Measurements from ENCODE around the gene OR9G1. TPM values are rescaled to one million over a fixed set of nuclear protein-coding genes. Genes with fewer than 3 reads are reported as not detected.
"Not testable (repeated sequence)": the region's sequence is repeated elsewhere in the genome, so short reads cannot be mapped to it uniquely, and the experiment has no call there.

Gene OR9G1
- total RNA-seq, 1 experiment from 2014 or later = not detected

DNA sequence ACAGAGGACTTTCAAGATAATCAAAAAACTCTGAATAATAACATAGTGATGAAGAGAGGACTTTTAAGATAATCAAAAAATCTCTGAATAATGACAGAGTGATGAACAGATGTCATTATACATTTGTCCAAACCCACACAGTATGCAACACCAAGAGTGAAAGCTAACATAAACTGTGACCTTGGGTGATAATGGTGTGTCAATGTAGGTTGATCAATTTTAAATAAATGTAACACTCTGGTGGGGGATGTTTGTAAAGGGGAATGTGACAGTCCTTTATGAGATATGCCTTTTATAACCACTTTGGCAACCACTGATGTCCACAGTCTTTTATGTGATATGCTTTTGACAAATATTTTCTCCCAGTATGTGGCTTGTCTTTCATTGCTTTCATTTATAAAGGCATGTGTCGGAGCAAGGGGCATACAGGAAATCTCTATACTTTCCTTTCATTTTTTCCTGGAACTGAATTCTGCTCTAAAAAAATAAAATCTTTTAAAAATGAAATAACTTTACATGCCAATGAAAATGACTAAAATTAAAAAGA is 10.3 kb upstream of the OR9G1 start:
- intact Hi-C loops (cut with micrococcal nuclease) = no loop called here
- no peaks in the 10 kb centered on the region for H4K20me1 ChIP-seq (ENCODE audit: insufficient read depth)
- no peaks in the 10 kb centered on the region for H3K36me3 ChIP-seq (ENCODE audit: control insufficient read depth in 1 of 2, insufficient read depth in 2 of 2, low read length in 2 of 2)
- DNase-seq (ENCODE audit: low read depth, low spot score) (no peak), ATAC-seq (no peak)
- no peaks in the 10 kb centered on the region for H3K79me2 ChIP-seq (ENCODE audit: insufficient read depth, low read length)
- peaks cover 3 to 5% of the 10 kb centered on the region in 2 experiments; a peak in 2 of 4 replicates for H3K9me3 ChIP-seq (ENCODE audit: control insufficient read depth in 1 of 2, insufficient read depth in 1 of 2, low read depth in 1 of 2, low read length in 2 of 2)
- H3K27me3 ChIP-seq (ENCODE audit: insufficient read depth, low read length) = no peaks in the 10 kb centered on the region
- no TSS peak for BruUV-seq (replicated peaks)
- H3K4me2 ChIP-seq (ENCODE audit: low read length) = no peak overlapping the region
- H3K27ac ChIP-seq (ENCODE audit: low read depth, low read length) = no peak overlapping the region
- H3K4me3 ChIP-seq (replicated peaks in 1 of 2; ENCODE audit: low read depth in 1 of 2, low read length in 2 of 2) = no peak overlapping the region
- no peak for TF ChIP-seq ZNF274 (IDR thresholded peaks at IDR 0.05; ENCODE audit: low read depth, low read length)
- no peak for TF ChIP-seq ZFX (IDR thresholded peaks at IDR 0.05)
- H3K9ac ChIP-seq (ENCODE audit: low read length) = no peak overlapping the region
- POLR2A ChIA-PET = no interaction called here
- RAD21 ChIA-PET (ENCODE audit: low non-redundant PET in 1 of 2, low total read pairs in 2 of 2, uncharacterized antibody in 2 of 2, unreplicated experiment in 2 of 2) = no interaction called here
- H2AFZ ChIP-seq (ENCODE audit: low read depth, low read length, poor library complexity, severe bottlenecking) = no peak overlapping the region
- CTCF ChIA-PET = no interaction called here
- no peaks in the 10 kb centered on the region for H3K4me1 ChIP-seq (ENCODE audit: control insufficient read depth in 1 of 2, insufficient read depth in 2 of 2, low read length in 2 of 2)
- H3K9me2 ChIP-seq (ENCODE audit: insufficient read depth) = no peaks in the 10 kb centered on the region

DNA sequence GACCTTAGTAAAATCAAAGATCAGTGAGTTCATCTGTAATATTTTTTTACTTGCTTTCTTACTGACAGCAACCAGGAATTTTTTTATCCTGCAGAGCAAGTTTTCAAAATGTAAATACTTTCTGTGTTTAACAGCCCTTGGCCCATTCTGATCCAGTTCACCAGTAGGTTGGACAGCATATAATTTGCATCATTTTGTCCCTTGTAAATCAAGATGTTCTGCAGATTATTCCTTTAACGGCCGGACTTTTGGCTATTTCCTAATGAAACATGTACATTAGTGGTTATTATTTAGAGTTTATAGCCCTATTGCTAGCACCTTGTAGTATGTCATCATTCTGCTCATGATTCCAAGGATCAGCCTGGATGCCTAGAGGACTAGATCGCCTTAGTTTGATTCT is 7.7 kb upstream of the OR9G1 start:
- CTCF ChIA-PET; BruUV-seq (replicated peaks); H3K27me3 ChIP-seq (ENCODE audit: insufficient read depth, low read length); H3K4me1 ChIP-seq (ENCODE audit: control insufficient read depth in 1 of 2, insufficient read depth in 2 of 2, low read length in 2 of 2); H3K27ac ChIP-seq (ENCODE audit: low read depth, low read length); H3K9me2 ChIP-seq (ENCODE audit: insufficient read depth); intact Hi-C loops (cut with micrococcal nuclease); H3K79me2 ChIP-seq (ENCODE audit: insufficient read depth, low read length); DNase-seq (ENCODE audit: low read depth, low spot score); POLR2A ChIA-PET; H4K20me1 ChIP-seq (ENCODE audit: insufficient read depth); H2AFZ ChIP-seq (ENCODE audit: low read depth, low read length, poor library complexity, severe bottlenecking); ATAC-seq; H3K4me3 ChIP-seq (replicated peaks in 1 of 2; ENCODE audit: low read depth in 1 of 2, low read length in 2 of 2); H3K4me2 ChIP-seq (ENCODE audit: low read length); H3K36me3 ChIP-seq (ENCODE audit: control insufficient read depth in 1 of 2, insufficient read depth in 2 of 2, low read length in 2 of 2); RAD21 ChIA-PET (ENCODE audit: low non-redundant PET in 1 of 2, low total read pairs in 2 of 2, uncharacterized antibody in 2 of 2, unreplicated experiment in 2 of 2); H3K9ac ChIP-seq (ENCODE audit: low read length); H3K9me3 ChIP-seq (ENCODE audit: control insufficient read depth in 1 of 2, insufficient read depth in 1 of 2, low read depth in 1 of 2, low read length in 2 of 2): not testable (repeated sequence)

DNA sequence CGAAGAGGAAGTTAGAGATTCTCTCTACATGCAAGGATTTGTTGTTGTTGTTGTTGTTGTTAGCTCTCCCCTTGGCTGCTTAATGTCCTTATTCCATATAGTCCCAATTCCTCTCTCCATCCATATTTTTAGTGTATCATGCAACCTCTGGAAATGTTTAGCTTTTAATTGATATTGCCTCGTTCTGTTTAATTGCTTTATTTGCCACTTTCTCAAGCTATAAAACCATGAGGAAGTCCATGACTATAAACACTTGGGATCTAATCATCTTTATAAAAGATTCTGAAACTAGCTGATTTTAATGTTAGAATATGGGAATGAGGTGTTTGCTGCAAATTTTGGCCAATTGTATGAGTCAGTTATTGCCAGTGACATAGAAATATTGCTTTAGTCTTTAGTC is 5.5 kb upstream of the OR9G1 start:
- no TSS peak for BruUV-seq (replicated peaks)
- TF ChIP-seq JUND (IDR thresholded peaks at IDR 0.05) (no peak), TCF7L2 (IDR thresholded peaks at IDR 0.05; ENCODE audit: borderline replicate concordance, extremely low read depth, insufficient read depth, insufficient read length) (no peak), ZFX (IDR thresholded peaks at IDR 0.05) (no peak), POLR2AphosphoS5 (IDR thresholded peaks at IDR 0.05; ENCODE audit: low read depth, low read length) (no peak), POLR2A (IDR thresholded peaks at IDR 0.05; ENCODE audit: borderline replicate concordance, extremely low read depth, insufficient read depth, insufficient read length) (no peak), EGR1 (IDR thresholded peaks at IDR 0.05; ENCODE audit: low read depth) (no peak), CBX3 (IDR thresholded peaks at IDR 0.05; ENCODE audit: low read depth) (no peak), FOSL1 (IDR thresholded peaks at IDR 0.05; ENCODE audit: low read depth) (no peak), SRF (IDR thresholded peaks at IDR 0.05; ENCODE audit: low read depth) (no peak), RAD21 (IDR thresholded peaks at IDR 0.05; ENCODE audit: low read depth) (no peak), EZH2 (IDR thresholded peaks at IDR 0.05) (no peak), ZNF274 (IDR thresholded peaks at IDR 0.05; ENCODE audit: low read depth, low read length) (no peak), CEBPB (IDR thresholded peaks at IDR 0.05; ENCODE audit: low read depth) (no peak)
- TF ChIP-seq, protein P1, sequence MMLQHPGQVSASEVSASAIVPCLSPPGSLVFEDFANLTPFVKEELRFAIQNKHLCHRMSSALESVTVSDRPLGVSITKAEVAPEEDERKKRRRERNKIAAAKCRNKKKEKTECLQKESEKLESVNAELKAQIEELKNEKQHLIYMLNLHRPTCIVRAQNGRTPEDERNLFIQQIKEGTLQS (IDR thresholded peaks at IDR 0.05) = no peak
- TF ChIP-seq, protein P2, sequence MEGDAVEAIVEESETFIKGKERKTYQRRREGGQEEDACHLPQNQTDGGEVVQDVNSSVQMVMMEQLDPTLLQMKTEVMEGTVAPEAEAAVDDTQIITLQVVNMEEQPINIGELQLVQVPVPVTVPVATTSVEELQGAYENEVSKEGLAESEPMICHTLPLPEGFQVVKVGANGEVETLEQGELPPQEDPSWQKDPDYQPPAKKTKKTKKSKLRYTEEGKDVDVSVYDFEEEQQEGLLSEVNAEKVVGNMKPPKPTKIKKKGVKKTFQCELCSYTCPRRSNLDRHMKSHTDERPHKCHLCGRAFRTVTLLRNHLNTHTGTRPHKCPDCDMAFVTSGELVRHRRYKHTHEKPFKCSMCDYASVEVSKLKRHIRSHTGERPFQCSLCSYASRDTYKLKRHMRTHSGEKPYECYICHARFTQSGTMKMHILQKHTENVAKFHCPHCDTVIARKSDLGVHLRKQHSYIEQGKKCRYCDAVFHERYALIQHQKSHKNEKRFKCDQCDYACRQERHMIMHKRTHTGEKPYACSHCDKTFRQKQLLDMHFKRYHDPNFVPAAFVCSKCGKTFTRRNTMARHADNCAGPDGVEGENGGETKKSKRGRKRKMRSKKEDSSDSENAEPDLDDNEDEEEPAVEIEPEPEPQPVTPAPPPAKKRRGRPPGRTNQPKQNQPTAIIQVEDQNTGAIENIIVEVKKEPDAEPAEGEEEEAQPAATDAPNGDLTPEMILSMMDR (IDR thresholded peaks at IDR 0.05 in 2 of 3, conservative IDR thresholded peaks at IDR 0.05 in 1 of 3; ENCODE audit: borderline replicate concordance in 1 of 3, insufficient read depth in 1 of 3, low read depth in 2 of 3, low read length in 2 of 3) = no peak
- RAD21 ChIA-PET (ENCODE audit: low non-redundant PET in 1 of 2, low total read pairs in 2 of 2, uncharacterized antibody in 2 of 2, unreplicated experiment in 2 of 2) = no interaction called here

More for the DNA sequence above, 5.5 kb upstream of the OR9G1 start:
- Histone ChIP-seq H4K20me1 (ENCODE audit: insufficient read depth) (no peaks in the 10 kb centered on the region), H3K27ac (ENCODE audit: low read depth, low read length) (no peak overlapping the region), H3K9ac (ENCODE audit: low read length) (no peak overlapping the region), H3K4me3 (replicated peaks in 1 of 2; ENCODE audit: low read depth in 1 of 2, low read length in 2 of 2) (no peak overlapping the region), H3K4me1 (ENCODE audit: control insufficient read depth in 1 of 2, insufficient read depth in 2 of 2, low read length in 2 of 2) (no peaks in the 10 kb centered on the region), H3K79me2 (ENCODE audit: insufficient read depth, low read length) (no peaks in the 10 kb centered on the region), H3K9me3 (ENCODE audit: control insufficient read depth in 1 of 2, insufficient read depth in 1 of 2, low read depth in 1 of 2, low read length in 2 of 2) (peaks cover 13 to 14% of the 10 kb centered on the region in 2 experiments; a peak in 2 of 4 replicates), H2AFZ (ENCODE audit: low read depth, low read length, poor library complexity, severe bottlenecking) (no peak overlapping the region), H3K27me3 (ENCODE audit: insufficient read depth, low read length) (no peaks in the 10 kb centered on the region), H3K9me2 (ENCODE audit: insufficient read depth) (no peaks in the 10 kb centered on the region), H3K4me2 (ENCODE audit: low read length) (no peak overlapping the region), H3K36me3 (ENCODE audit: control insufficient read depth in 1 of 2, insufficient read depth in 2 of 2, low read length in 2 of 2) (no peaks in the 10 kb centered on the region)
- CTCF ChIA-PET = no interaction called here
- ATAC-seq (no peak), DNase-seq (ENCODE audit: low read depth, low spot score) (no peak)
- intact Hi-C loops (cut with micrococcal nuclease) = no loop called here
- POLR2A ChIA-PET = no interaction called here

Data from HCT116 (cell line).